HG03139 (cell line): ENCODE measurements around the gene HUNK.

Experiments
- ATAC-seq: cut with Tn5 transposase; IDR thresholded peaks from one replicate; pipeline ENCODE4 v1.9.1; 2021; ENCODE audit not compliant: unreplicated experiment

The HUNK gene

DNA sequence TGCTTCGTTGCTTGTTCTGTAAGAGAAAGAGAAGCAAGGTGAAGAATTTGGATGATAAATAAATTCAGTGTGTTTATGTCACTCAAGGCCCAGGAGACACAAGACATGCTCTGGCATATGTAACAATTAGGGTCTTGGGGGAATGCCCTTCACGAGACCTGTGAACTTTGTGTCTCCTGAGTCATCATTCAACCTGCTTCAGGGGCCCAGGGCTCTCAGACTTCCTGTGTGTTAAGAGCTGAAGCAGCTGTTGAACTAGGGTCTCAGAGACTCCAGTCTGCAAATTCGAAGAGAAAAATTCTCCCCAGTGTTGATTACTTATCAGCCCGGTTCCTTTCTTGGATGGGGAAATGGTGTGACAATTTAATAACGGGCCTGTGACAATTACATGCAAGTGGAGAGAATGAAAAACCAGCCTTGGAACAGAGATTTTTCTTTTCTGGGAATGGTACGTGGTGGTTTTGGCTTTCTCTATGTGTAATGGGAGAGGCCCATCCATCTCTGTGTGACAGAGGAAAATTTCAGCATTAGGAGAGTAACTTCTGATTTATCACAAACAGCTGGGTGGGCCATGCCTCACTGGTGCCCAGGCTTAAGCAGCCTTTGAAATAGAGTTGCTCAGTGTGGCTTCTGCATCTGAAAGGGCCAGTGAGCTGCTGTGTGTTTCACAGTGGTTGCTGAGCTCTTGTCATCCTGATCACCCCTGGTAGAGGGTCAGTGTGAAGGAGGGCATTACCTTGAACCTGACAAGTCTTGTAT lies 22.4 kb downstream of the HUNK start:
- no peak for ATAC-seq

DNA sequence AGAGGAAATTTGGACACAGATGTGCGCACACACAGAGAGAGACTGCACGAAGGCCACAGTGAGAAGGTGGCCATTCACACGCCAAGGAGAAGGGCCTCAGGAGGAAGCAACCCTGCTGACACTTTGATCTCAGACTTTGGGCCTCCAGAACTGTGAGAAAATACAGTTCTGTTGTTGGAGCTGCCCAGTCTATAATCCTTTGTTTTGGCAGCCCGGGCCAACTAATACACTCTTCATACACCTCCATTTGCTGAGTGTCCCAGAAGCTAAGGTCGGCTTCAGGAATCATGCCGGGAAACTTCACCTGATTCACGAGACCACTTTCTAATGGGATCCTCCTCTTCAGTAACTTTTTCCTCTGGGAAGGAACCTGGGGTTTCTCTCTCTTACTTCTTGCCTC lies 23.2 kb downstream of the HUNK start:
- ATAC-seq = no peak

DNA sequence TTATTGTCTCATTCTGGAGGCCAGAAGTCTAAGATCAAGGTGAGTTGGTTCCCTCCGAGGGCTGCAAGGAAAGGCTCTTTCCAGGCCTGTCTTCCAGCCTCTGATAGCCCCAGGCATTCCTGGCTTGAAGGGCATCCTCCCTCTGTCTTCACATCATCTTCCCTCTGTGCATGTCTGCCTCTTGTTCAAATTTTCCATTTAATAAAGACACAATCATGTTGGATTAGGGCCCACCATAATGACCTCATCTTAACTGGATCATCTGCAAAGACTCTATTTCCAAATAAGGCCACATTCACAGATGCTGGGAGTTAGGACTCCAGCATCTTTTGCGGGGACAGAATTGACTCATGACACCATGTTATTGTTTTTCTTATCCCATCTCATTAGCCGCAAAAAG lies 24.5 kb downstream of the HUNK start:
- no peak for ATAC-seq

DNA sequence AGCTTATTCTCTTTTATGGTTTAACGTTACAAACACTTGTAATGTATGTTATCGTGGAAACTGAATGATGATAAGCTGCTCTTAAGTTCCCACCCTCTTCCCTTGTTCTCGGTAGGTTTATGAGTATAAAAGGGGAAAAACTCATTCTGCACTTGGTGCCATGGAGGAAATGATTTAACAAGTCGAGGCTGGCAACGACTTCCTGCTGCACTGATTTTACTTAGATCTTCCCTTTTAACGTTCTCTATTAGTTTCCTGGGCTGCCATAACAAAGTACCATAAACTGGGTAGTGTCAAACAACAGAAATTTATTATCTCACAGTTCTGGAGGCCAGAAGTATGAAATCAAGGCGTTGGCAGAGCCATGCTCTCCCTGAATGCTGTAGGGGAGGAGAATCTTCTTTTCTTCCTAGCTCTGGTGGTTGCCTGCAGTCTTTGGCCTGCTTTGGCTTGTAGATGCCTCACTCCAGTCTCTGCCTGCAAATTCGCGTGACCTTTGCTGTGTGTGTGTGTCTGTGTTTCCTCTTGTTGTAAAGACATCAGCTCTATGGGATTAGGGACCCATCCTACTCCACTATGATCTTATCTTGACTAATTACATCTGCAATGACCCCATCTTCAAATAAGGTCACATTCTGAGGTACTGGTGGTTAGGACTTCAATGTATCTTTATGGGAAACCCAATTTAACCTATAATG lies 26.3 kb downstream of the HUNK start:
- ATAC-seq = no peak

DNA sequence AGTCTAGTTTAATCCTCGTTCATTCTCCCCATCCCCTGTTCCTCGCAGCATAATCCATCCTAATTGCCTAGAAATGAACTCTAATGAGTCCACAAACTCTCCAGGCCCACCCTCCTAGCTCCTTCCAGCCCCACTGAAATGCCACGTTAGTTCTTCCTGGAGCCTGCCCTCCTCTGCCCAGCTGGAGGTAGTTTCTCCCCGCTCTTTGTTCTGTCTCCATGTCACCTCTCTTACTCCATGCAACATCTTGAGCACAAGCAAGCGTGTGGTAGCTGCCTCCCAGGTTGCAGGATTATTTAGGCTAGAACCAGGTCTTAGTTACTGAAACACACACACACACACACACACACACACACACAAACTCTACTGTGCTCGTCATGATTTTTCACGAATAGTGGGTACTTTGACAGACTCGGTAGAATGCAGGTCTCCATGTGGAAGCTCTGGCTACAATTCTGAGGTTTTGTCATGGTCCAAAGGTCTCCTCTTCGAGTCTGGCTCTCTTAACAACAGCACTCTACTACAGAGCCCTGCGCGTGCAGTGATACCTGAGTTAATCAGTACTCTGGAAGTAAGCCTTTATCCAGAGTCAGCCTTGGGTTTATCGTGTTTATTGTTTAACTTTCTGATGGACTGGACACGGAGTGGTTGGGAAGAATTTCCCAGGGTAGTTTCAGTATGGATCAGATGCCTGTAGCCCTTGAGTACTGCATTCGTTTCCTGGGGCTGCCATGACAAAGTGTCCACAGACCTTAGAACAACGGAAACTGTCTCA lies 27.5 kb downstream of the HUNK start:
- ATAC-seq = no peak

DNA sequence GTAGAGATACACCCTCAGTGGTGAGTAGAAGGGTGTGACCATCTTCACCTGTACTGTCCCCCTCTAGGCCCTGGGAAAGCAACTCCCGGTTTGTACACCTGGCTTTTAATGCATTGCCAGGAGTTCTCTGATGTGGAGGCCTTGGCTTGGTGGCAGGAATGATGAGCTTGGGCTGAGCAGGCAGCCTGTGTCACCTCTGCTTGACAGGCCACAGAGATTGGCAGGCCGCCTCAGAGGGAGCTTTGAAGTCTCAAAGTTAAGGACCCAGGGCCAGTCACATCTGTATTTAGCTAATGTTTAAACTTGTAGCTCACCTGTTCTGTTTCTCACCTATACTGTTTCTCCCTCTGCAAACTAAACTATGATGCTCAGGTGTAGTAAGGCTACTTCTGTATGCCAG lies 28.5 kb downstream of the HUNK start:
- ATAC-seq = no peak

DNA sequence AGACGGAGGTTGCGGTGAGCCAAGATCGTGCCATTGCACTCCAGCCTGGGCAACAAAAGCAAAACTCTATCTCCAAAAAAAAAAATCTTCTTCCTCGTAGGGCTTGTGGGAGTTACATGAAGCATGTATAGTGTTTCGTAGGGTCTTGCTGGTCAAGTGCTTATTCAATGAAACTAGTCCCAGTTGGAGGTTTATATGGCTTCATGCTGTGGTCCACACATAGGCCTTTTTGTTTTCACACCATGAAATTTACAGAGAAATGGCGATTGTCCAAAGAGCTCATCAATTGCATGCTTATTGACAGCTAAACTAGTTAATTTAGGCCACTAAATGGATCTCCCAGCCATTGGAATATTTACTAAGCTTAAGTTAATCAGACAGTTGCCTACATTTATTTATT lies 29.6 kb downstream of the HUNK start:
- ATAC-seq = no peak

DNA sequence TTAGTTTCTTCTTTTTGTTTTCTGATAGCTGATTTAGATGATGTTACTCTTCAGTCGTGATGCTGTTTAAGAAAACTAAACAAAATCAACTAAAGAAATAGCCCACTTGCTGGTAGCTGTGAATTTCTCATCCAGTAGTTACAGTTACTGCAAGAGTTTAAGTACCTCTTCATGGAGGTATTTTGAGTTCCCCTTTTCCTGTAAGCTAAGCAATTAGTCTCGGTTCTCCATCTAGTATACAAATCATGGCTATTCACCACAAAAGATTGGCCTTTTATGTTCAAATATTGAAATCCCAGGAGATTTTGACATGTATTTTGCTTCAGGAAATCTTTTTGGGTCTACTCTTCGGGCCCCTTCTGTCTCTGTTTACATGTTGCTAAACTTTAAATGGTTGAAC lies 31.1 kb downstream of the HUNK start:
- no peak for ATAC-seq

DNA sequence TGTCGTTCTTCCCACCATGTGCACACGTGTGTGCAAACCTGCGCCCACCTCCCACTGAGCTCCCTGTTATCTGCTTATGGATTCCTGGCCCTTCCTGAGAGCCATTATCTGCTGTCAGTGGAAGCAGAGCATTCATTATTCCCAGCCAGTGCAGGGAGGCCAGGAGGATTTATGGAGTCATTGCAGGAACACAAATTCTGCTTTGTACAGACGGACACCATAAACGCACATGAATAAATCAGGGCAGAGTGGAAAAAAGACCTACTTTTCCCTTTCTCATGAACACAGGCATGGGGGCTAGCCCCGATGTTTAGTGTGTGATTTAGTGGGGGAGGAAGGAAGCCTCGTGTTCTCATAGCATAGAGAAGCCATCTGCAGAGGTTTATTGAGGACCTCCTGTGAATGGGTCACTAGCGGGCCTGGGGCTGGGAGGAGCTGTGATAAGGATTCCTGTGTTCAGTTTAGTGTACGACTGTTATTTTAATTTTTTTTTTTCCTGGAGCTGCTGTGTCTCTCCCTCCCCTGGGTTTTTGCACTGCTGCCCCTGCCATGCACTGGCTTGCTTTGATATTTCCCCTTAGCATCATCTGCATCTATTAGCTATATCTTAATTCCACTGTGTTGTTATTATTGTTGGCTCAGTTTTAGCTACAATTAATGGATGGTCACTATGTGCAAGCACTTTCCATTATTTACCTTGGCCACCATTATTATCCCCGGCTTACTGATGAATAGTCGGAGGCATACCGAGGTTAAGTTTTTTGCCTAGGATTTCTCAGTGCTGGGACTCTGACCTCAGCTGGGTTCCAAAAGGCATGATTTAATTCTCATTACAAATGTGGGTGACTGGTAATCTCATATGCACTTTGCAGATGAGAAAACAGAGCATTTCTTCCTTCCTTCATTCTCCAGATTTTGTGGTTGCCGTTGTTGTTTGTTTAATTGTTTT lies 33.0 kb downstream of the HUNK start:
- ATAC-seq = no peak

DNA sequence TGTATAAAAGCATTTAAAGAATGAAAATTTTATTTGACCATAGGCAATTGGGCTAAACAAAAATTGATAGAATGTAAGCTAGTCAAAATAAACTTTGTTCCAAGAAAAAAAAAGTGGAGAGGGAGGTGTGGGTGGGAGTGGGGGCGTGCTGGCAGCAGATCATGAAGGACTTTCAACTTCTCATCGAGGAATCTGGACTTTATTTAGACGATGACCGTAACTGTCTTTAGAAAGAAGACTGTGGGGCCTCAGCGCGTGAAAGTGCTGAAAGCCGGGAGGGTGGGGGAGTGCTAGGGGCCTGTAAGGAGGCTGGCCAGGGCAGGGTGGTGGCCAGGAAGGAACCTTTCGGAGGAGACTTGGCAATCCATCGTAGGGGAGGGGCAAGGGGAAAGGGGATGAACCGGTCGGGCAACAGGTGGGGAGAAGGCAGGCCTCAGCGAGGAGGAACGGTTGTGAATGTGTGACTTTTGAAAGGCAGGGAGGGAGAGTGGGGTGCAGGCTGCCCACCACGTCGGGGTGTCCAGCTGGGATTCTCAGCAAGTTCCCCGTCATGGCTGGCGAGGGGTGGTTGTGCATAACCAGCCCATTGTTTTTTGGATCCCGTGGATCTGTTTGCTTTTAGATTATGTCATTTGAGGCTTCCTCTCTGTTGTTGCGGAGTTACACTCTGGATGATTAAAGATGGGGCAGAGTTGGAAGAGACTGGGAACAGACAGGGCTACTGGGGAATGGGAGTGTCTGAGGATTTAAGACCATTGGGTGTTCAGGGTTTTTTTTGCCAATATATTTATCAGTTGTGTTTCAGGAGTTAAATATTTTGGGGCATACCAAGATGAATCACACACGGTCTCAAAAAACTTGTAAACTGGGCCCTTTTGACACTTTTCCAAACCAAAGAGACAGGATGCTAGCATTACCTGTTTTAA lies 35.5 kb downstream of the HUNK start:
- no peak for ATAC-seq

DNA sequence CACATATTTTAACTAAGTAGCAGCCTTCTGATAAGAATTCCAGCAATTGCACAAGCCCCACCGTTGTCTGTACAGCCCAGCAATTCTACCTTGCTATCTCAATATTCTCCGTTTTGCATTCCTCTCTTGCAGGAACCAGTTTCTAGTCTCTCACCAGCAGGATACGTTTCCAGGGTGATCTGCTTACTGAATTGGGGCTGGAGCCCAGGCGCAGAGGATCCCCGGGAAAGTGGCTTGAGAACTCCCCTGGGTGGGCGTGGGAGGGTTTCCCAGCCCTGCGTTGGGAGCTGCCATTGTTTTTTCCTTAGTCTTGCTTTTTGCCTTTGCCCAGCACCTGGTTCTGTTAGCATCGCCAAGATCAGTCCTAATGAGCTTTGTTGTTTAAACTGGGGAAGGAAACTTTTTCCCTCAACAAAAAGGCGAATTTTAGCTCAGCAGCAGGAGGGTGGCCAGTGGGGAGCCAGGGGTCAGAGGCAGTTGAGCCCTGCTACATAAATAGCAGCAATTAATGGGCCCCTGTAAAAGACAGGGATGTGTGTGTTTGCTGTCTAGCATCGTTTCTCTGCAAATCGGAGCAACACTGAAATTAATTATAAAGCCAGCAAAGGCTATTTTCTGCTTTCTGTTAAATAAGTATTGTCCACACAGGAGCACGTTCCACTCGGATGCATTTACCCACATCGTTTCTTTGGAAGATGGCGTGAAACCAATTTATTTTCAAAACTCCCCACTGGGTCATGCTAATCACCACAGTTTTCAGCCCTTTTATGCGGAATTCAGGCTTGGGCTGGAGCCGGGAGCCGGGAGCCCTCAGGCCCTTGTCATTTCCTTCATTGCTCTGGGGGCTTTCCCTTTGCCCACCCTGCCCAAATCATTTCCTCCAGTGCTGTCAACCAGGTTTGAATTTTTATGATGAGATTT lies 36.6 kb downstream of the HUNK start:
- no peak for ATAC-seq

DNA sequence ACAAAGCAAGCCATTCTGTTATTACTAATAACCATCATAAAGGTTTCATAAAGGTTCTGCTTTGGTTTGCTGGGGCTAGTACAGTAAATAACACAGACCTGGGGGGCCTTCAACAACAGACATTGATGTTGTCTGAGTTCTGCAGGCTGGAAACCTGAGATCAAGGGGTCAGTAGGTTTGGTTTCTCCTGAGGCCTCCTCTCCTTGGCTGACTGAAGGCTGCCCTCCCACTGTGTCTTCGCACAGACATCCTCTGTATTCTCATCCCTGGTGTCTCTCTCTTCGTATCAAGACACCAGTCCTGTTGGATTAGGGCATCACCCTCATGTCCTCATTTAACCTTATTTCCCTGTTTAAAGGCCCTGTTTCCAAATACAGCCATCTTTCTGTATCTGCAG lies 37.3 kb downstream of the HUNK start:
- no peak for ATAC-seq

DNA sequence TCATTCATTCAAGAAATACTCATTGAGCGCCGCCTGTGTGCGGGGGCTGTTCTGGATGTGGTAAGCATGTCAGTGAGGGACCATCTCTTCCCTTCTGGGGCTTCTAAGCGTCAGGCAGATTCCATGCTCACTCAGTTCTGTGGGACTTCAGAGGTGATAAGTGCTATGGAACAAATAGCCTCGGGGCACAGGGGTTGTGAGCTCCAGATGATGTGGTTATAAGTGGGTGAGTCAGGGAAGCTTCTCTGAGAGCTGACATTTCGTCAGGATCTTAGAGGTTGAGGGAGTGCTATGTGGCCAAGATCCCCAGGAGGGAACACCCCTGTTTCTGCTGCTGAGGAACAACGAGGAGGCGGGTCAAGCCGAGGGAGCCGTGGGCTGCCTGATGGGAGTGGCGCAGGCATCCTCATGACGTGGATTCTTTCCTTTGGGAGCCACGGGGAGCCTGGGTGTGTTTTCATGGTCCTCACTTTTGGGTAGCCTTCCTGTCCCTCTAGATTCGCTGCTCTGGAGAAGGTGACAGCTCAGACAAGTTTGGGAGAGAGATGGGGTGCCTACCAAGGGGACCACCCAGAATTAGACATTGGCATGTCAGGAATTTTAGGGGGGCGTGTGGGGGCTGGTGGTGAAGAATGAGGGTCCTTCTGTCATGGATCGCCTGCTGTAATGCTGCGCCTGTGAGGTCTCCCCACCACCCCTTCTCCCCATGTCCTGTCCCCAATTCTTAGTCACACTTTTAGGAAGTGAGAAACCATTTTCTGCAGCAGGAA lies 38.5 kb downstream of the HUNK start:
- ATAC-seq = no peak

DNA sequence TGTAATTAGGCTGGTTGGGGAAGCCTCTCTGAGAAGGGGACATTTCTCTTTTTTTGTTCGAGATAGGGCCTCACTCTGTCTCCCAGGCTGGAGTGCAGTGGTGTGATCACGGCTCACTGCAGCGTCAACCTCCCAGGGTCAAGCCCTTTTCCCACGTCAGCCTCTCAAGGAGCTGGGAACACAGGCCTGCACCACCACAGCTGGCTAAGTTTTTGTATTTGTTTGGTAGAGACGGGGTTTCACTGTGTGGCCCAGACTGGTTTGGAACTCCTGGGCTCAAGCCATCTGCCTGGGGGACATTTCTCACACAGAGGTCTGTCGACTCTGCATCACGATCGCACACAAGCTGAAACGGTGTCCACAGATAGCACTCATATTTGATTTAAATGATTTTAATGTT lies 39.7 kb downstream of the HUNK start:
- no peak for ATAC-seq

DNA sequence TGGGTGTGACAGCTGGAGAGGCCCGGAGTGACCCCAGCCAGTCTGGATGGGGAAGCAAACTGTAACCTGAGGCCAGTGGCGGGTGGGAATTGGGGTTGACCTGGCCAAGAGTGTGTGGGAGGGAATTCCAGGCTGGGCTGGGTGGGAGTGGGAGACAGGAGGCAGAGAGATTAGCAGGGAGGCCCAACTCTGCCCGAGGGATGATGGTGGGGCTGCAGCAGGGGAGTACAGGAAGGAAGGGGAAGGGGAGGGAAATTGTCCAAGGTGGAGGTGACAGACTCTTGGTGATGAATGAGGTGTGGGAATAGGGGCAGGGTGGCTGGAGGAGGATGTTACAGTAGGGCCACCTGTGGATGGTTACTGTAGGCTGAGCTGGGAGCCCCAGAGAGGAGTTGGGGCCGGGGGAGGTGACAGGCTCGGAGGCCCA lies 40.4 kb downstream of the HUNK start:
- ATAC-seq = no peak

DNA sequence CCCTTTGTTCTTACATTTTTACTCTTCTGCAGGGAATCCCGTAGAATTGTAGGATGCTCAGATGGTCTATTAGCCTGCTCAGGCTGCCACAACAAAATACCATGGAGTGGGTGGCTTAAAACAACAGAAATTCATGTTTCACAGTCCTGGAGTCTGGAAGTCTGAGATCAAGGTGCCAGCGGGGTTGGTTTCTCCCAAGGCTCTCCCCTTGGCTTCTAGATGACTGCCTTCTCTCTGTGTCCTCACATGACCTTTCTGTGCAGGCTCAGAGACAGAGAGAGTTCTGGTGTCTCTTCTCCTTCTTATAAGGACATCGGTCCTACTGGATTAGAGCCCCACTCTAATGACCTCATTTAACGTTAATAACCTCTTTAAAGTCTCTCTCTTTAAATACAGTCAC lies 41.7 kb downstream of the HUNK start:
- no peak for ATAC-seq

DNA sequence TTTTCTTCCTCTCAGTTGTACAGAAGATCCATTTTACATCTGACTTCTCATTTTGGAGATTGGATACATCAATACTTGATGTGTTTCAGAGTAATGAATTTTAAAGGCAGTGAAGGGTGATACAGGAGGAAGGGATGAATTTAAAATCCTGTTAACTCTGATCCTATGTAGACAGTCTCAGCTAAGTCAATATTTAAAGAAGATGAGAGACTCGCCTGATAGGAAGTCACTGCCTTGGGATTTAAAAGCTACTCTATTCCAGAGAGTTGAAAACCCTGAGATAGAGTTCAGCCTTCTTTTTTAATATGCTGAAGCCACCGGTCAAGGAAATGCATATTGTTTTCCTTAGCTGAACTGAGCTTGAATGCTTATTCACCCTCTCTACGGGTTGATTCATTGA lies 42.7 kb downstream of the HUNK start:
- ATAC-seq = no peak

DNA sequence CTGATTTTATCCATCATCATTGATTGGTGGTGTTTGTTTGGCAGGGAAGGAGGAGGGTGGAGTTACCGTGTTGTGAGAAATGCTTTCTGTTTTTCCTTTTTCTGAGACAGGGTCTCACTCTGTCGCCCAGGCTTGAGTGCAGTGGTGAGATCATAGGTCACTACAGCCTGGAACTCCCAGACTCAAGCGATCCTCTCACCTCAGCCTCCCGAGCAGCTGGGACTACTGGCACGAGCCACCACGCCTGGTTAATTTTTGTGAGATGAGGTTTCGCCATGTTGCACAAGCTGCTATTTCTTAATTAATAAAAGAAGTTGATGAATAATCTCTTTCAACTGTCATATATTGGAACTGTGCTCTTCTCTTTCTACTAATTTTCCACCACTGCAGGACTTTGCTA lies 44.3 kb downstream of the HUNK start:
- no peak for ATAC-seq
